Tibial nerve (tissue), 4 donors: ENCODE measurements around the gene TXLNB. TPM values are rescaled to one million over a fixed set of nuclear protein-coding genes. Genes with fewer than 3 reads are reported as not detected.
A peak's percentile ranks its signal among the peaks of the same experiment; 100 is the strongest.

Source experiments
- DNase-seq, 2 donors: peaks; one replicate each; pipeline ENCODE4 v3.0.0-alpha.2; 2019; ENCODE audit warnings: low spot score in 2 of 2
- H3K27ac ChIP-seq, 4 donors: fragments of 200-600 bp; sonication (generic) in 3 of 4; one replicate each; pipeline ENCODE4 v1.5.1; 2017 to 2019; ENCODE audit warnings: mild to moderate bottlenecking in 1 of 4
- H3K27me3 ChIP-seq, 2 donors: fragments of 200-600 bp; sonication (generic) in 1 of 2; one replicate each; pipeline versions ENCODE4 v1.5.1 to v1.6.0; 2017 to 2019
- H3K36me3 ChIP-seq, 3 donors: fragments of 200-600 bp; sonication (generic); one replicate each; pipeline ENCODE4 v1.5.1; 2018 to 2019
- H3K4me1 ChIP-seq, 4 donors: fragments of 200-600 bp; sonication (generic) in 3 of 4; one replicate each; pipeline ENCODE4 v1.5.1; 2017 to 2019
- H3K4me3 ChIP-seq, 4 donors: fragments of 200-600 bp; sonication (generic) in 3 of 4; one replicate each; pipeline ENCODE4 v1.5.1; 2017 to 2019; ENCODE audit warnings: mild to moderate bottlenecking in 1 of 4, moderate library complexity in 1 of 4
- H3K9me3 ChIP-seq, 4 donors: fragments of 200-600 bp; sonication (generic) in 3 of 4; one replicate each; pipeline ENCODE4 v1.5.1; 2017 to 2019
- EP300 ChIP-seq, 2 donors: sonication (generic); formaldehyde crosslinking; IDR thresholded peaks; one replicate each; pipeline ENCODE4 v1.6.1; 2017; ENCODE audit warnings: antibody characterized with exemption in 2 of 2, mild to moderate bottlenecking in 1 of 2
- POLR2A ChIP-seq, 2 donors: fragments of 450-650 bp; IDR thresholded peaks; one replicate each; pipeline ENCODE4 v1.6.1; 2017; ENCODE audit warnings: antibody characterized with exemption in 2 of 2, mild to moderate bottlenecking in 2 of 2, moderate library complexity in 2 of 2
- WGBS, 2 donors: methylation state at CpG; one replicate each; pipeline ENCODE4 v1.1.5; 2018; 5-methylcytosine and 5-hydroxymethylcytosine counted together
- total RNA-seq, 4 donors: library from RNA; depleted of rRNA; stranded (reverse); fragments of >200 nt; gene quantifications; one replicate each; pipeline ENCODE4 v1.1.0, GENCODE V29; 2016
- TF ChIP-seq, protein P1 (sequence below), 5 experiments: fragments of 200-600 bp in 3 of 5; fragments of 450-650 bp in 2 of 5; sonication (generic) in 3 of 5; IDR thresholded peaks; one replicate each; pipeline ENCODE4 v1.5.1; 2016 to 2019; ENCODE audit warnings: antibody characterized with exemption in 5 of 5, mild to moderate bottlenecking in 3 of 5, moderate library complexity in 2 of 5

Gene TXLNB
- total RNA-seq, 4 donors from 2014 or later: under 0.01 to 0.63 (median 0.26) TPM

GRCh38 chr6:139277161-139277560, 14.6 kb downstream of the TXLNB start:
- Histone ChIP-seq H3K4me3 (no peak overlapping the region), H3K4me1 (peaks cover 0 to 11% (median 0%) of the 10 kb centered on the region in 4 donors), H3K36me3 (no peaks in the 10 kb centered on the region), H3K27me3 (no peaks in the 10 kb centered on the region), H3K9me3 (no peaks in the 10 kb centered on the region), H3K27ac (peak overlapping the region in 2 of 4 donors; percentile 20 to 67)
- no peak for DNase-seq
- no peak for TF ChIP-seq POLR2A (IDR thresholded peaks at IDR 0.05)
- TF ChIP-seq, protein P1, sequence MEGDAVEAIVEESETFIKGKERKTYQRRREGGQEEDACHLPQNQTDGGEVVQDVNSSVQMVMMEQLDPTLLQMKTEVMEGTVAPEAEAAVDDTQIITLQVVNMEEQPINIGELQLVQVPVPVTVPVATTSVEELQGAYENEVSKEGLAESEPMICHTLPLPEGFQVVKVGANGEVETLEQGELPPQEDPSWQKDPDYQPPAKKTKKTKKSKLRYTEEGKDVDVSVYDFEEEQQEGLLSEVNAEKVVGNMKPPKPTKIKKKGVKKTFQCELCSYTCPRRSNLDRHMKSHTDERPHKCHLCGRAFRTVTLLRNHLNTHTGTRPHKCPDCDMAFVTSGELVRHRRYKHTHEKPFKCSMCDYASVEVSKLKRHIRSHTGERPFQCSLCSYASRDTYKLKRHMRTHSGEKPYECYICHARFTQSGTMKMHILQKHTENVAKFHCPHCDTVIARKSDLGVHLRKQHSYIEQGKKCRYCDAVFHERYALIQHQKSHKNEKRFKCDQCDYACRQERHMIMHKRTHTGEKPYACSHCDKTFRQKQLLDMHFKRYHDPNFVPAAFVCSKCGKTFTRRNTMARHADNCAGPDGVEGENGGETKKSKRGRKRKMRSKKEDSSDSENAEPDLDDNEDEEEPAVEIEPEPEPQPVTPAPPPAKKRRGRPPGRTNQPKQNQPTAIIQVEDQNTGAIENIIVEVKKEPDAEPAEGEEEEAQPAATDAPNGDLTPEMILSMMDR (IDR thresholded peaks at IDR 0.05): no peak
- TF ChIP-seq EP300 (IDR thresholded peaks at IDR 0.05): no peak
- WGBS, 2 donors: 31 to 45% methylated on average over 7 of the region's 7 CpGs

- Histone ChIP-seq H3K4me3 (no peak overlapping the region), H3K9me3 (no peaks in the 10 kb centered on the region), H3K4me1 (peaks cover 0 to 16% (median 3%) of the 10 kb centered on the region in 4 donors), H3K27me3 (no peaks in the 10 kb centered on the region), H3K27ac (no peak overlapping the region), H3K36me3 (no peaks in the 10 kb centered on the region)
- 77 to 78% methylated on average over 4 of the region's 4 CpGs for WGBS, 2 donors
- DNase-seq: no peak
- TF ChIP-seq, protein P1 (IDR thresholded peaks at IDR 0.05): no peak
- TF ChIP-seq EP300 (IDR thresholded peaks at IDR 0.05) (no peak), POLR2A (IDR thresholded peaks at IDR 0.05) (no peak)
Measured at GRCh38 chr6:139275279-139276055, 16.3 kb downstream of the TXLNB start.

DNA sequence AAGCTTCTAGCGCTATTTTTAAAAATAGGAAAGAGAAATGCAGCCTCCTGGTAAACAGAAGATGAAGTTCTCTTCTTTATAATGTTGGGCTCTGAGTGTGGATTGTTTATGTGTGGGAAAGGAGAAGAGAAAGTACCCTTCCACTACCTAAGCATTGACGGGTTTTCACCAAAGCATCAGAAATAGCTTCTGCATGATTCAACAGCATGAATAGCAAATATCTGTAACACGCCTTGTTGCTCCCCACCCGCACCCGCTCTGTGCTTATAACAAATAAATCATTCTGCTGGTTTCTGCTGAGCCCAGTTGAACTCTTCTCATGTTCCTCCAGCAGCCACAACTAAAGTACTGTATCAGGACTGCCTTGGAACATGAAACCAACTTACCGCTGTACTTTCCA, 20.7 kb downstream of the TXLNB start:
- Histone ChIP-seq H3K4me1 (peaks cover 0 to 7% (median 3%) of the 10 kb centered on the region in 4 donors), H3K4me3 (peak overlapping the region in 1 of 4 donors; percentile 0), H3K36me3 (no peaks in the 10 kb centered on the region), H3K27ac (peak overlapping the region in 3 of 4 donors; percentile 21 to 53 (median 46)), H3K9me3 (no peaks in the 10 kb centered on the region), H3K27me3 (no peaks in the 10 kb centered on the region)
- DNase-seq: no peak
- TF ChIP-seq, protein P1 (IDR thresholded peaks at IDR 0.05): no peak
- TF ChIP-seq EP300 (IDR thresholded peaks at IDR 0.05): peak in 1 of 2 donors; percentile 58
- WGBS, 2 donors: 52 to 54% methylated on average over 6 of the region's 6 CpGs

GRCh38 chr6:139270249-139270648, 21.5 kb downstream of the TXLNB start:
- no peak for DNase-seq
- peaks cover 0 to 7% (median 3%) of the 10 kb centered on the region in 4 donors for H3K4me1 ChIP-seq
- H3K27me3 ChIP-seq: no peaks in the 10 kb centered on the region
- H3K9me3 ChIP-seq: no peaks in the 10 kb centered on the region
- no peaks in the 10 kb centered on the region for H3K36me3 ChIP-seq
- no peak overlapping the region for H3K4me3 ChIP-seq
- TF ChIP-seq EP300 (IDR thresholded peaks at IDR 0.05) (no peak), POLR2A (IDR thresholded peaks at IDR 0.05) (no peak)
- TF ChIP-seq, protein P1 (IDR thresholded peaks at IDR 0.05): no peak
- peak overlapping the region in 2 of 4 donors; percentile 21 to 41 for H3K27ac ChIP-seq
- 92 to 95% methylated on average over 5 of the region's 5 CpGs for WGBS, 2 donors

DNA sequence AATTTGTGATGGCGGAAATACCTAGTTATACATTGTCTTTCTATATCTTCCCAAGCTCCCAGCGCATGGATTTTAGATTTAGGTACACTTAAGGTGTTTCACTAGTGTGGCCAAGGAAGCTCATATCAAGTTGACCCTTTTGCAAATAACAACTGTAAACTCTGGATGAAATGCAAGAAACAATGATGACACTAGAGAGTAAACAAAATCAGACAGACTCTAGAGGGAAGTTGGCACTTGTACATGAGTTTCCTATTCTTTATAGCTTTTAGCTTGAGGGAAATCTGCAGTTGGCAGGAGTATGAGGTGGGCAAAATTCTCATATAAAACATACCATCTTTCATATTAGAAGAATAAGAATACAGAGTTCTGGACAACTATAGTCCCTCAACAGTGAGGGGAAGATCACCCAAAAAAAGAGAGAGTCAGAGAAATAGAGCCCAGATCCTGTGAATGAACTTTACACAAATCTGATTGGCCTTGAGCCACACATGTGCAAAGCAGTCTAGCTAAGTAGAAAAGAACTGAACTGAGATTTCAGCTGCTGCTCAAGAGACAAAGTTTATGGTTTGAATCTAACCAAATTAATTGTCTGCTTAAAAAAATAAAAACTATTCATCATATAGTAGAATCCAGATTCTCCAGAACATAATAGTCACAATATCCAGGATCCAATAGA, 26.1 kb downstream of the TXLNB start:
- no peaks in the 10 kb centered on the region for H3K36me3 ChIP-seq
- no peak for DNase-seq
- H3K27me3 ChIP-seq: no peaks in the 10 kb centered on the region
- TF ChIP-seq POLR2A (IDR thresholded peaks at IDR 0.05) (no peak), EP300 (IDR thresholded peaks at IDR 0.05) (no peak)
- TF ChIP-seq, protein P1 (IDR thresholded peaks at IDR 0.05): no peak
- WGBS, 2 donors: 95 to 99% methylated on average over 2 of the region's 2 CpGs
- no peak overlapping the region for H3K27ac ChIP-seq
- H3K9me3 ChIP-seq: no peaks in the 10 kb centered on the region
- H3K4me3 ChIP-seq: no peak overlapping the region
- H3K4me1 ChIP-seq: no peaks in the 10 kb centered on the region
